Endothelial cell of umbilical vein (primary cell): ENCODE results near the gene C1QL4. TPM values are rescaled to one million over a fixed set of nuclear protein-coding genes. Genes with fewer than 3 reads are reported as not detected.

Experiments
- BruUV-seq: library from RNA; stranded (reverse); fragments of 400-500 nt; replicated peaks from 2 replicates; lab custom pipeline; 2021; lab: Mats Ljungman, UMichigan
- CTCF ChIA-PET: fragments of 300-600, 350-600 bp; sonication (Branson Sonifier 250); formaldehyde crosslinking; loops from one replicate; lab custom pipeline; 2021; ENCODE audit warnings: antibody characterized with exemption, inconsistent platforms; lab: Charles Lee
- POLR2A ChIA-PET: fragments of 300-600, 350-600 bp; sonication (Branson Sonifier 250); formaldehyde crosslinking; loops from one replicate; lab custom pipeline; 2021; ENCODE audit warnings: antibody characterized with exemption, inconsistent platforms; lab: Charles Lee
- DNase-seq: peaks from one replicate; pipeline ENCODE4 v3.0.0-alpha.2; 2011; ENCODE audit warnings: low read depth, low spot score
- FAIRE-seq: peaks from 2 replicates; lab custom pipeline; 2011; peaks lifted over from hg19 to GRCh38; lab: Jason Lieb, UNC
- H2AFZ ChIP-seq: 2 replicates; pipeline ENCODE4 v1.6.0; 2012; ENCODE audit warnings: low read depth, low read length, control low read depth, inconsistent platforms
- H3K27ac ChIP-seq: 2 replicates; pipeline ENCODE4 v1.5.1; 2011; ENCODE audit warnings: low read depth, mild to moderate bottlenecking, control low read depth, low read length, moderate library complexity; ENCODE audit not compliant: insufficient read depth
- H3K27me3 ChIP-seq, 2 experiments: 2 replicates each; pipeline versions ENCODE4 v1.6.0 to v1.6.1; 2011; ENCODE audit warnings: low read length in 2 of 2, mixed read lengths in 1 of 2; ENCODE audit not compliant: control insufficient read depth in 2 of 2, insufficient read depth in 2 of 2
- H3K36me3 ChIP-seq, 2 experiments: 2 replicates in 1 of 2; 3 replicates in 1 of 2; pipeline ENCODE4 v1.5.1; 2011; ENCODE audit warnings: low read length in 2 of 2, mild to moderate bottlenecking in 1 of 2, moderate library complexity in 1 of 2; ENCODE audit not compliant: control insufficient read depth in 2 of 2, insufficient read depth in 2 of 2; ENCODE audit errors: extremely low read depth in 1 of 2
- H3K4me1 ChIP-seq: 3 replicates; pipeline ENCODE4 v1.5.1; 2011; ENCODE audit warnings: mild to moderate bottlenecking, low read length; ENCODE audit not compliant: control insufficient read depth, insufficient read depth; ENCODE audit errors: extremely low read depth
- H3K4me2 ChIP-seq: 2 replicates; pipeline ENCODE4 v1.6.1; 2011; ENCODE audit warnings: low read length, control low read depth, mixed read lengths; ENCODE audit not compliant: insufficient read depth
- H3K4me3 ChIP-seq, 3 experiments: fragments of 200-600 bp in 1 of 3; sonication (generic), shearing (Covaris generic) in 1 of 3; replicated peaks in 1 of 3; 2 replicates each; pipeline ENCODE4 v1.5.1; 2011 to 2016; ENCODE audit warnings: control low read depth in 3 of 3, low read length in 3 of 3, mild to moderate bottlenecking in 2 of 3, inconsistent platforms in 1 of 3, low read depth in 1 of 3, moderate library complexity in 1 of 3; ENCODE audit not compliant: insufficient read depth in 1 of 3
- H3K79me2 ChIP-seq: 2 replicates; pipeline ENCODE4 v1.6.0; 2012; ENCODE audit warnings: low read length, inconsistent platforms; ENCODE audit not compliant: control insufficient read depth, insufficient read depth
- H3K9ac ChIP-seq: replicated peaks from 2 replicates; pipeline ENCODE3; 2011; ENCODE audit warnings: low read length, control low read depth; ENCODE audit not compliant: insufficient read depth; ENCODE audit errors: extremely low read depth
- H3K9me1 ChIP-seq: replicated peaks from 3 replicates; pipeline ENCODE4 v1.6.0; 2011; ENCODE audit warnings: mild to moderate bottlenecking, low read length; ENCODE audit not compliant: control insufficient read depth, insufficient read depth; ENCODE audit errors: extremely low read depth
- H3K9me3 ChIP-seq: replicated peaks from 2 replicates; pipeline ENCODE4 v1.5.1; 2012; ENCODE audit warnings: low read length, inconsistent platforms; ENCODE audit not compliant: control insufficient read depth, insufficient read depth
- H4K20me1 ChIP-seq: replicated peaks from 2 replicates; pipeline ENCODE3; 2011; ENCODE audit warnings: mild to moderate bottlenecking, low read length; ENCODE audit not compliant: control insufficient read depth, insufficient read depth; ENCODE audit errors: extremely low read depth
- EZH2 ChIP-seq: IDR thresholded peaks from 2 replicates; pipeline ENCODE4 v1.6.1; 2012; ENCODE audit warnings: borderline replicate concordance, low read depth, mild to moderate bottlenecking, moderate library complexity, low read length, inconsistent platforms; ENCODE audit not compliant: severe bottlenecking
- FOS ChIP-seq: IDR thresholded peaks from 2 replicates; pipeline ENCODE4 v1.6.1; 2011; ENCODE audit warnings: mild to moderate bottlenecking, low read length, moderate library complexity, borderline replicate concordance; ENCODE audit not compliant: insufficient read depth
- GATA2 ChIP-seq: IDR thresholded peaks from 2 replicates; pipeline ENCODE4 v1.7.0; 2011; ENCODE audit warnings: low read depth, mild to moderate bottlenecking, moderate library complexity, mixed read lengths, low read length; ENCODE audit not compliant: insufficient read length, insufficient read depth
- JUN ChIP-seq: IDR thresholded peaks from 2 replicates; pipeline ENCODE4 v1.6.1; 2011; ENCODE audit warnings: borderline replicate concordance, low read depth; ENCODE audit not compliant: insufficient read length, insufficient read depth
- MYC ChIP-seq: IDR thresholded peaks from one replicate; pipeline ENCODE4 v1.6.1; 2011; ENCODE audit warnings: mild to moderate bottlenecking, low read depth, low read length
- POLR2A ChIP-seq: IDR thresholded peaks from 2 replicates; pipeline ENCODE4 v1.6.1; 2012; ENCODE audit warnings: low read depth, mild to moderate bottlenecking, control low read depth, low read length
- POLR2AphosphoS5 ChIP-seq: IDR thresholded peaks from 2 replicates; pipeline ENCODE4 v1.6.1; 2012; ENCODE audit warnings: low read depth, mild to moderate bottlenecking, control low read depth, low read length, moderate library complexity; ENCODE audit not compliant: insufficient read depth
- dilution Hi-C: fragments of 300-500 bp; cut with MboI; formaldehyde crosslinking; loops from one replicate; pipeline ENCODE4 v1.15.0; 2019; ENCODE audit warnings: low sequenced_read_pairs; ENCODE audit not compliant: extremely low pct_ligation_motif_present
- intact Hi-C: fragments of 100-400 bp; cut with micrococcal nuclease; formaldehyde crosslinking; loops from one replicate; pipeline ENCODE4 v1.10.0; 2022
- polyA plus RNA-seq, 4 experiments: library from polyadenylated mRNA; depleted of rRNA in 3 of 4; stranded (reverse) in 3 of 4; unstranded in 1 of 4; fragments of >200 nt; gene quantifications; 2 replicates each; pipeline versions ENCODE4 v1.2.1 to v1.2.3, GENCODE V29; 2011 to 2012; ENCODE audit warnings: missing spikeins in 1 of 4
- total RNA-seq: library from RNA; stranded (reverse); gene quantifications from 2 replicates; pipeline ENCODE4 v1.2.3, GENCODE V29; 2021
- TF ChIP-seq, protein P1 (sequence below), 2 donors: IDR thresholded peaks; 1 replicate in 1 of 2; 2 replicates in 1 of 2; pipeline ENCODE4 v1.5.1; 2011; ENCODE audit warnings: low read length in 2 of 2, mild to moderate bottlenecking in 2 of 2, moderate library complexity in 2 of 2, control low read depth in 1 of 2, inconsistent platforms in 1 of 2, low read depth in 1 of 2; ENCODE audit not compliant: insufficient read depth in 1 of 2; ENCODE audit errors: extremely low read depth in 1 of 2
- TF ChIP-seq, protein P2 (sequence below): IDR thresholded peaks from 2 replicates; pipeline ENCODE4 v1.6.1; 2011; ENCODE audit not compliant: insufficient read depth, insufficient read length

The C1QL4 gene
- total and polyA plus RNA-seq, 2 donors (not counting 3 experiments of a cell fraction or from before 2014, with no cell fraction given) = not detected

DNA sequence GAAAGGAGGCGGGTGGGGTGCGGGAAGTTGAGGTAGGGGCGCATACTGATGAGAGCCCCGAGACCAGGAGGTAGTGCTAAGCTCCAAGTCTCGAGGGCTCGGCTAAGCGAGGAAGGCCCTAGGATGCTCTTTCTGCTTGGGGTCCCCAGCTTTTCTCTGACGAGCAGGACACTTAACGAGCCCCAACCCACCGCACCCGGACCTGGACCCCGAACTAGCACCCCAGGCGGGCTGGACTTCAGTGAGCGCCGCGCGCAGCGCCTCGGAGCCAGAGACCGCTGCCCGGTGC is 4.7 kb upstream of the C1QL4 start:
- Histone ChIP-seq H3K27ac (no peak overlapping the region), H3K4me2 (no peak overlapping the region), H3K36me3 (no peaks in the 10 kb centered on the region), H3K27me3 (peaks cover 46 to 69% of the 10 kb centered on the region in 2 experiments), H3K79me2 (no peaks in the 10 kb centered on the region), H3K9me3 (no peaks in the 10 kb centered on the region), H3K4me1 (peaks cover 25% of the 10 kb centered on the region), H4K20me1 (no peaks in the 10 kb centered on the region), H3K4me3 (peak overlapping the region in 1 of 3 experiments; percentile 25), H2AFZ (no peak overlapping the region), H3K9me1 (no peaks in the 10 kb centered on the region), H3K9ac (no peak overlapping the region)
- ChIA-PET POLR2A (interaction anchor here (0.6 to 1.9 kb wide), 2 partner anchors 19 to 203 kb away, joined by 7 to 9 read pairs; partner anchors contain the start of gene TROAP), CTCF (interaction anchor here (0.6 to 3.8 kb wide), 32 partner anchors 9 to 283 kb away, joined by 3 to 105 read pairs (median 6); partner anchors contain the start of genes PRPH, SPATS2 and TROAP)
- FAIRE-seq = no peak
- no TSS peak for BruUV-seq
- dilution Hi-C loops (no loop called here), intact Hi-C loops (loop anchor here (1.0 to 10.0 kb wide), 3 partner anchors 18 to 403 kb away; partner anchors contain the start of genes TMBIM6 and TROAP)
- DNase-seq = no peak
- TF ChIP-seq, protein P1, sequence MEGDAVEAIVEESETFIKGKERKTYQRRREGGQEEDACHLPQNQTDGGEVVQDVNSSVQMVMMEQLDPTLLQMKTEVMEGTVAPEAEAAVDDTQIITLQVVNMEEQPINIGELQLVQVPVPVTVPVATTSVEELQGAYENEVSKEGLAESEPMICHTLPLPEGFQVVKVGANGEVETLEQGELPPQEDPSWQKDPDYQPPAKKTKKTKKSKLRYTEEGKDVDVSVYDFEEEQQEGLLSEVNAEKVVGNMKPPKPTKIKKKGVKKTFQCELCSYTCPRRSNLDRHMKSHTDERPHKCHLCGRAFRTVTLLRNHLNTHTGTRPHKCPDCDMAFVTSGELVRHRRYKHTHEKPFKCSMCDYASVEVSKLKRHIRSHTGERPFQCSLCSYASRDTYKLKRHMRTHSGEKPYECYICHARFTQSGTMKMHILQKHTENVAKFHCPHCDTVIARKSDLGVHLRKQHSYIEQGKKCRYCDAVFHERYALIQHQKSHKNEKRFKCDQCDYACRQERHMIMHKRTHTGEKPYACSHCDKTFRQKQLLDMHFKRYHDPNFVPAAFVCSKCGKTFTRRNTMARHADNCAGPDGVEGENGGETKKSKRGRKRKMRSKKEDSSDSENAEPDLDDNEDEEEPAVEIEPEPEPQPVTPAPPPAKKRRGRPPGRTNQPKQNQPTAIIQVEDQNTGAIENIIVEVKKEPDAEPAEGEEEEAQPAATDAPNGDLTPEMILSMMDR (IDR thresholded peaks at IDR 0.05; ENCODE audit: extremely low read depth in 1 of 2, insufficient read depth in 1 of 2, low read depth in 1 of 2, low read length in 2 of 2) = no peak
- TF ChIP-seq EZH2 = no peak

DNA sequence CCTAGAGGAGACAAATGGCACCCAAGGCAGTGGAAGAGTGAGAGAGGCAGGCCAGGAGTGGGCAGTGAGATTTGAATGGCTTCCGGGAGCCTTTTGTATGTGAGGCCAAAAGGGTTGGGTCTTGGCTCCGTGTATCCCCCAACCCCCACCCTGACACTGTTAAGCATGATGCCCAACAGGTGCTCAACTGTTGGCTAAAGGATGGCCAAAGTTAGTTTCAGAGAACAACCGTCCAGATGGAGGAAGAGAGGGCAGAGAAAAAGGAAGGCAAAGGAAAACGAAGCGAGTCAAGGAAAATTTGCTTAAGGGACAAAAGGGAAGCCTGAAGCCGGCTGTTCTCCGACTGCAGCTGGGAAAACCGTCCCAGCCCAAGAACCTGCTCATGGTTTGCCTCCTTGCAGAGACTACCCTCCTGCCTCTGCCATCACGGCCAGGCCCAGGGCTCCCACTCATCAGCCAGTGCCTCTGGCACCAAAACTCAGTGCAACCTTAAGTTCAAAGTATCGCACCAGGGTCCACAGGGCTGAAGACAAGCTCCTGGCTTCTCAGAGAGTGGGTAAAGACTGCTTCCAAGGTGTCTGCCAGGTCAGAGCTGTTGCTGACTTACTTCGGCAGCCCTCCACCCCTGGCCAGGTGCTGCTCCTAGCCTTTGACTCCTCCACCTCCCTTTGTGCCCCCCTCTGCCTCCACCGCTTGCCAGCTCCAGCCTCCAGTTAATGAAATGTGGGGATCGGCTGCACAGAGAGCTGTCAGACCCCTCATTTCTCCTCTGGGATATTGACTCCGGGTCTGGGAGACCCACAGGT is 4.2 kb upstream of the C1QL4 start:
- no peaks in the 10 kb centered on the region for H3K79me2 ChIP-seq
- H3K9me3 ChIP-seq = no peaks in the 10 kb centered on the region
- intact Hi-C loops = loop anchor here (10.0 kb wide), 1 partner anchor 404 kb away; the partner anchor contains the start of gene TMBIM6
- ChIA-PET POLR2A (interaction anchor here (0.6 to 1.9 kb wide), 2 partner anchors 18 to 204 kb away, joined by 7 to 9 read pairs; partner anchors contain the start of gene TROAP), CTCF (interaction anchor here (0.6 to 3.8 kb wide), 19 partner anchors 9 to 240 kb away, joined by 3 to 105 read pairs (median 7); partner anchors contain the start of genes PRPH and TROAP)
- peaks cover 50 to 69% of the 10 kb centered on the region in 2 experiments for H3K27me3 ChIP-seq
- no peak overlapping the region for H3K9ac ChIP-seq
- no peak overlapping the region for H3K27ac ChIP-seq
- no peaks in the 10 kb centered on the region for H3K9me1 ChIP-seq
- no peak overlapping the region for H3K4me2 ChIP-seq
- no peak overlapping the region for H2AFZ ChIP-seq
- no TSS peak for BruUV-seq
- no peak for DNase-seq
- H3K36me3 ChIP-seq = no peaks in the 10 kb centered on the region
- no peak overlapping the region for H3K4me3 ChIP-seq
- dilution Hi-C loops = no loop called here
- no peak for FAIRE-seq
- H4K20me1 ChIP-seq = no peaks in the 10 kb centered on the region
- no peak for TF ChIP-seq EZH2
- TF ChIP-seq POLR2A = no peak
- no peak for TF ChIP-seq JUN
- no peak for TF ChIP-seq GATA2
- TF ChIP-seq MYC = no peak
- TF ChIP-seq, protein P2, sequence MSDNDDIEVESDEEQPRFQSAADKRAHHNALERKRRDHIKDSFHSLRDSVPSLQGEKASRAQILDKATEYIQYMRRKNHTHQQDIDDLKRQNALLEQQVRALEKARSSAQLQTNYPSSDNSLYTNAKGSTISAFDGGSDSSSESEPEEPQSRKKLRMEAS = no peak
- no peak for TF ChIP-seq POLR2AphosphoS5
- TF ChIP-seq FOS = no peak
- TF ChIP-seq, protein P1 (IDR thresholded peaks at IDR 0.05; ENCODE audit: extremely low read depth in 1 of 2, insufficient read depth in 1 of 2, low read depth in 1 of 2, low read length in 2 of 2) = no peak
- H3K4me1 ChIP-seq = peaks cover 20% of the 10 kb centered on the region
